HG03095 (cell line): Measurements from ENCODE around the gene BIN2.
A peak's percentile ranks its signal among the peaks of the same experiment; 100 is the strongest.
"Not testable (repeated sequence)": the region's sequence is repeated elsewhere in the genome, so short reads cannot be mapped to it uniquely, and the experiment has no call there.

Source experiments
- ATAC-seq: cut with Tn5 transposase; IDR thresholded peaks from one replicate; pipeline ENCODE4 v1.9.1; 2021; ENCODE audit warnings: moderate library complexity; ENCODE audit not compliant: unreplicated experiment

Gene BIN2

GRCh38 chr12:51346581-51346980 lies 22.6 kb upstream of the BIN2 start, which contains the start of gene CELA1:
Gene CELA1, minus strand, starts transcription at chr12:51346679. Its CDS starts 41 bp downstream, at chr12:51346638.
- no peak for ATAC-seq

- ATAC-seq: no peak
Measured at GRCh38 chr12:51345681-51346080, 21.7 kb upstream of the BIN2 start.

- ATAC-seq: no peak
Measured at GRCh38 chr12:51343201-51343600, 19.2 kb upstream of the BIN2 start.

DNA sequence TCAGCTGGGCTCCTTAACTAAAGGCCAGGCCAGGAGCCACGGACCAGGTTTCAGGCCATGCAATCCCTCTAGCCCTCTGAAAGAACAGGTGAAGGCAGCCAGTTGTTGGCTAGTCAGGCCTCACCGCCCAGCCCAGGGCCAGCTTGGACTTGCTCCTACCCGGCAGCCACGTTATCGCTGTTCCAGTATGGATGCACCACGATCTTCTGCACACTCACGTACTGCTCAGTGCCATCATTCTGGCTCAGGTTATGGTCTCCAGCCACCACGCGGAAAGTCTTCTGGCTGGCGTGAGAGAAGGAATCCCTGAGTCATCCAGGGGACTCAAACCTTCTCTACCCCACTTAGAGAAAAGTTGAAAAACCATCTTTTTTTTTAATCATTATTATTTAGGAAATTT lies 18.4 kb upstream of the BIN2 start:
- no peak for ATAC-seq

DNA sequence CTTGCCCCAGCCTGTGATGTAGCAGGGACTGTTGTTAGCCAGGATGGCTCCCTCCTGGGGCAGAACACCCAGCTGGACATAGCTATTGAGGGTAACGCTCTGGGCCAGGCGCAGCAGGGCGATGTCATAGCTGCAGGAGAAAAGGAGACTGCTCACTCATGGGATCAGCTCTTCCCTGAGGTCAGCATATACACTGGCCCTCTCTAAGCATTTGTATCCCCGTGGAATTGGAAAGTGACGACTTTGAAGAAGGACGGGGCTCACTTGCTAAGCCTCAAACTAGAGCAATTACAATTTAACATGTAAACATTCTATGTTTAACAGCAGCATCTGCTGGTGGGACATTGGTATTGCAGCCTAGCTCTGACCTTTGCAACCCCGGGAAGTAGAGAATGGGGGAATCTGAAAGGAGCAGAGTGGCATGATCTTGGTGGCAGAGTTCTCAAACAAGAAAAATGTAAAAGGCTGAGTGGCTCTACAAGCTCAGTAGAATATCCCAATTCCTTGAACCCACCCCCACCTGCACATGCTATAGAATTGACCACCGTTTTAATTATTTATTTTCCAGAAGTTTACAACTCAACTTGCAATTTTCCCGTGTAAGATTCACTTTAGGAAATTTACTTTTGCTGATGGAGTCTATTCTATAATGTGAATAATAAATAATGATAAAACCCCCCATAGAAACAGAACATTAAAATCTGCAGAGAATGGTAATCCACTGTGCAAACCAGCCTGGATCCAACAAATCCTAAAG lies 17.5 kb upstream of the BIN2 start:
- ATAC-seq: no peak

DNA sequence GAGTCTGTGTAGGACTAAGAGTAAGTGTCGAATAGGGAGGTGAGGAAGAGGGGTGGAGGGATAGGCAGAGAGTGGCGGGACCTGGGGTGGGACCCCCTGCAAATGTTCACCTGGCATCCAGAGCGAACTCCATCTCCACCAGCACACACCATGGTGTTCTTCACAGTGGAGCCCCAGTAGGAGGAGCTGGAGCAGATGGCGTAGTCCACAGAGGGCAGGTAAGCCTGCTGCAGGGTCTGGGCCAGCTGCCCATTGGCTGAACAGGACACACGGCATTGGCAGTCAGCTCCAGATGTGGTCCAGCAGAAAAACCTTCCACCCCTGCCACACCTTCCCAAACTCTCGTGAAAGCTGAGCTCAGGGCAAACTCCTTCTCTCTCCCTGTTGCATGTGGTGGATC lies 15.8 kb upstream of the BIN2 start:
- ATAC-seq: no peak

DNA sequence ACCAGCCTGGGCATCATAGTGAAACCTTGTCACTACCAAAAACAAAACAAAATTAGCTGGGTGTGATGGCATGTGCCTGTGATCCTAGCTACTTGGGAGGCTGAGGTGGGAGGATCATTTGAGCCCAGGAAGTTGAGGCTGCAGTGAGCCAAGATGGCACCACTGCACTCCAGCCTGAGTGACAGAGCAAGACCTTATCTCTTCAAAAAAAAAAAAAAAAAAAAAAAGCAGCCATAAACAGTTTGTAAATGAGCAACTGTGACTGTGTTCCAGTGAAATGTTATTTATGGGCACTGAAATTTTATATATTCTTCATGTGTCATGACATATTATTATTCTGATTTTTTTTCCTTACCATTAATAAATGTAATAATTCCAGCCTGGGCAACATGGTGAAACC lies 13.4 kb upstream of the BIN2 start:
- ATAC-seq: not testable (repeated sequence)

DNA sequence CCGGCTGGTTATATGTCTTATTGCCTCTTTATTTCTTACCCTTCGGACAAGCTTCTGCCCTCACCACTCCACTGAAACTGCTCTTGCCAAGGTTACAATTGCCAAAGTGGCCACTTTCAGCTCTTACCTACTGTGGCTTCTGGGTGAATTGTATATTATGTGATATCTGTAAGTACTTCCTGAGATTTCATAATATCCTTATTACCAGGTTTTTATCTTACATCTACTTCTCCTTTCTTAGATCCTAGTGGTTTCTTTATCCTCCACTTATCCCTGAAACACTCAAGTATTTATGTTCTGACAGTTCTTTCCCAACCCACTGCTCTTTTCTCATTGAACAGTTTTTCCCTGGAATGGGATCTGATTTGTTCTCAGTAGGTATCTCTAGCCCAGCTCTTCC lies 12.0 kb upstream of the BIN2 start:
- no peak for ATAC-seq

DNA sequence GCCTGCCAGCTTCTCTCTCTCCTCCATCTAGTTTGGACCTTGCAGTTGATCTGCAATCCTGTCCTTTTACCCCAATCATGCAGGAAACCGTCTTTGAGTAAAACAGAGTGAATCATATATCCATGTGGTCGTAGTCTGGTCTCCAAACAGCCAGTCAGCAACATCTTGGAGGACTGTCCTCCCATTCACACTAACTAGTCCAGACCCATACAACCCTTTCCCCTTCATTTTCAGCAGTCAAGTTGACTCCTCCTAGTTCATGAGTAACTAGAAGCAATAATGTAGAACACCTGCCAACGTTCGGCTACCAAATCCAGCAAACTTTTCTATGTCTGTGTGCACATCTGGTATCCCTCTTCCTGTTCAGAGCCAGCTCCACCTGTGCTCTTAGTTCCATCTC lies 10.8 kb upstream of the BIN2 start:
- no peak for ATAC-seq

- no peak for ATAC-seq
Measured at GRCh38 chr12:51333536-51333935, 9.6 kb upstream of the BIN2 start.

GRCh38 chr12:51330186-51330585 lies 6.2 kb upstream of the BIN2 start:
- ATAC-seq: no peak

GRCh38 chr12:51329742-51330141 lies 5.8 kb upstream of the BIN2 start:
- ATAC-seq: no peak

GRCh38 chr12:51328587-51328986 lies 4.6 kb upstream of the BIN2 start:
- no peak for ATAC-seq

DNA sequence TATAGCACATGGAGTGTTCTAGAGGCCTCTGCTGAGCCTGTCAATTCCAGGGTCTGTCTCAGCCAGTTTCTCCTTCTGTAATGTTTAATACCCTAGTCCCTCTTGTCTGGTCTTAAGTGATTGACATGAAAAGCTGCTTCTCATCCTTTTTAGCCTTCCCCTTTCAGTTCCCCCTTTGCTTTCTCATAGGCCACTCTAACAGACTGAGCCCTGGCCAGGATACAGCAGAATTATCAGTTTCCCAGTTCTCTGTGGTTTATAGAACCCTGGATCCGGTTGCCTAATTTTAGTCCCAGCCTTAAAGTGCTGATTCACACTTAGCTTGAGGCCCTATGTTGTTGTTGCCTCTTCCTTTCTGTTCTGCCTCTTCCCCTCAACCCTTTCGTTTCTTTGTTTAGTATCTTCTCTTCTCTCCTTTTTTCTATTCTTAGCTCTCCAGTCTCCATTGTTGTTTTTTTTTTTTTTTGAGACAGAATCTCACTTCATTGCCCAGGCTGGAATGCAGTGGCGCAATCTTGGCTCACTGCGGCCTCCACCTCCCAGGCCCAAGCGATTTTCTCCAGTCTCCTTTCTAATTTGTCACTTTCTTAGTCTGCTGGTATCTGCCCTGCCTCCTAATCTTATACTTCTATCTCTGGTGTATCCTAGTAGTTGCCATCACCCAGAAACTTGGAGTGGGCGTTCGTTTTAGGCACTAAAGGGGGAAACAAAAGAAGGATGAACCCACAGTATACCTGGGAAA lies 2.9 kb upstream of the BIN2 start:
- peak; percentile 49 for ATAC-seq

DNA sequence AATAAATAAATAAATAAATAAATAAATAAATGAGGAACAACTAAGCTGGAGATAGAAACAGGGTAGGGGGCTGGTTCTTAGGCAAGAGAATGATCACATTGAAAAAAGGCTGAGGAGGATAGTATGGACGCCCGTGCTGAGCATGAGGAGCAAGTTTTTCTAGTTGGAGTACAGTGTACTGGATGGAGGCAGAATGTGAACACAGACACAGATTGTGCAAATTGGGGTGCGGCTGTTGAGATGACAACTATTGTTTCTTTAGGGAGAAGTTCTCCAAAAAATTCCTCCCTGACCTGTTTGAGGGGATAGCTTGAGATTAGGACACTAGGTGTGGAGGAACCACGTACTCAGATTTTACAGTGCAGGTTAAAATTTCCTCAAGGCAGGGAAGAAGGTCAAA lies 979 bp upstream of the BIN2 start:
- ATAC-seq: no peak

GRCh38 chr12:51323317-51323960 lies 535 bp downstream of the BIN2 start:
- ATAC-seq: peak; percentile 15

- no peak for ATAC-seq
Measured at GRCh38 chr12:51322452-51322851, 1.5 kb downstream of the BIN2 start.

DNA sequence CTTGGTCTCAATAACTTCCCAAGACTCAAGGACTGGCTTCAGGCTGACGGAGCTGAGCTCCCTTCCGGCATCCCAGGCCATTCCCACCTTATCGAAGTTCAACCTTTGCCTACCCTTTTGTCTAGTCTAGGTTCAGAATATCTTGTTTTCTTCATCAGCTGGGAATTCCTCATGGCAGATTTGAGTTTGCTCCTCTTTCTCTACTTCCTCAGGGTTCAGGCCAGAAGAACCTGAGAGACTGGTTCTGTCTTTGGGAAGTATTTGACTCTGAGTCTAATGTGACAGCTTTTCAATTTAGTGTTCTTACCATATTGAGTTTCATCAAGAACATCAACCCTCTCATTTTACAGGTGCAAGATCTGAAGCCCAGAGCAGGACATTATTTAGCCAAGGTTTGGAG lies 2.1 kb downstream of the BIN2 start:
- no peak for ATAC-seq

DNA sequence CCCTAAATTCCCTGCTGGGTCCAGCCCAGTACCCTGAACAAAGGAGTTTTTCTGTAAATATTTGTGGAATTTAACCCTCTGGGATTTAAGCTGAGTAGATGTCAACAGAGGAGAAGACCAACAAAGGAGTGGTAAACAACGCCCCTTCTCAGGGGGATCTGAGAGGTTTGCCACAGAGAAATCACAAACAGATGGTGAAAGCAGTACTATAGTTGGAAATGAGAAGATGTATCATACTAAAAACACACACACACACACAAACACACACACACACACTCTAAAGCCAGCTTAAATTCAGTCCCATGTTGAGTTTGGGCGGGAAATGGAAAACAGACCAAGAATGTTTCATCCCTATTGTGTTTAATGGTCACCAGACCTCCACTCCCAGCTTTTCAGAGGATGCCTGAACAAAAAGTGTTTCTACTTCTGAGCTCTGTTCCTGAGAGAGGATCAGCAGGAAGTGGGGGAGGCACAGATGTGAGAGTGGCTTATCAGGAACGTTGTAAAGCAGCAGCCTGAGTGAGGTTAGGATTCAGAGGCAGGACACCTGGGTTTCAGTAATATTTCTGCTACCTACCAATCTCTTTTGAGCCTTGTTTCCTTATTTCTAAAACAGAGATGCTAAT lies 3.2 kb downstream of the BIN2 start:
- no peak for ATAC-seq

- ATAC-seq: no peak
Measured at GRCh38 chr12:51320311-51320694, 3.7 kb downstream of the BIN2 start.

- ATAC-seq: no peak
Measured at GRCh38 chr12:51318846-51319599, 5.0 kb downstream of the BIN2 start.
